ENCODE measurements around the gene BACE1-AS. TPM values are rescaled to one million over a fixed set of nuclear protein-coding genes. Genes with fewer than 3 reads are reported as not detected.
"Not testable (repeated sequence)": the region's sequence is repeated elsewhere in the genome, so short reads cannot be mapped to it uniquely, and the experiment has no call there.

Gene BACE1-AS
- polyA plus RNA-seq (2012; ENCODE audit: low read depth, missing spikeins): 1.2 TPM

DNA sequence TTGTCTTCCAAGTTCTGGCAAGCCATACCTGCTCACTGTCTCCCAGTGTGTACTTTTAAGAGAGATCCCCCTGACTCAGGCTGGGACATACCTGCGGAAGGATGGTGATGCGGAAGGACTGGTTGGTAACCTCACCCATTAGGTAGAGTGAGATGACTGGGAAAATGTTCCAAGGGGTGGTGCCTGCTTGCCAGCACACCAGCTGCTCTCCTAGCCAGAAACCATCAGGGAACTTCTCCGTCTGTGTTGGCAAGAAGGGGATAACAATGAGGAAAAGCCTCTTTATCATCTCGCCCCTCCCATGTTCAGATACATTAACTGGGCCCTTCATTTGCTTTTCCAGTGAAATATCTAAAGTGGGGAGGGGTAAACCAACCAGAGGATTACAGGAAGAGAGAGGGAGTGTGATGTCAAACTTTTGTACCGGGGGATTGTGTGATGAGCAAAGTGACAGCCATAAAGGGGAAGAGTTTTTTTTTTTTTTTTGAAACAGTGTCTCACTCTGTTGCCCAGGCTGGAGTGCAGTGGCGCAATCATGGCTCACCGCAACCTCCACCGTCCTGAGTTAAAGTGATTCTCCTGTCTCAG is at the start of gene BACE1-AS:
TSS of gene BACE1-AS (plus strand) at position 538 of the 588 bp plus-strand sequence.
- DNase-seq (ENCODE audit: insufficient read length, low spot score): no peak
- FAIRE-seq: no peak
- TF ChIP-seq SPI1 (IDR thresholded peaks at IDR 0.05; ENCODE audit: low read depth, low read length): no peak
- TF ChIP-seq POLR2A (IDR thresholded peaks at IDR 0.05; ENCODE audit: low read depth, low read length): no peak
- no peak for TF ChIP-seq POU2F2 (IDR thresholded peaks at IDR 0.05; ENCODE audit: low read depth, low read length)
- no peak for TF ChIP-seq TAF1 (IDR thresholded peaks at IDR 0.05; ENCODE audit: low read depth, low read length)
- no peak for TF ChIP-seq POLR2AphosphoS5 (IDR thresholded peaks at IDR 0.05; ENCODE audit: low read depth, low read length)
- no peak for TF ChIP-seq PAX5 (IDR thresholded peaks at IDR 0.05; ENCODE audit: insufficient read depth, low read length, severe bottlenecking)

DNA sequence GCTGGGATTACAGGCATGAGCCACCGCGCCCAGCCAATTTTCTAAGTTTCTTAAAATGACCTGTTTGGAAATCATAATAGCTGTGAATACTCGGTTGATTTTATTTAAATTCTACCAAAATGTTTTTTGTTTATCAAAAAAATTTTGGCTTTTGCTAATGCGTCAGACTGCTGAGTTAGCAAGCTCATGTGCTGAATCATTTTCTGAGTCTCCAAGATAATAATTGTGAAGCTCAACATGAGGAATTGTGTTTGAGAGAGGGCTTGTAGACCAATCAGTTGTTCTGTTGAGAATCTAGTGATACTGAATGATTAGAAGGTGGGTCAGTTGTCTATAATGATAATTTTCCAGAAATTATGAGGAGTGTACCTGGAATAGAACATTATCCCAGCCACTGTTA is 42.8 kb upstream of the BACE1-AS start:
- no peak for FAIRE-seq
- TF ChIP-seq SPI1 (IDR thresholded peaks at IDR 0.05; ENCODE audit: low read depth, low read length): no peak
- no peak for TF ChIP-seq PAX5 (IDR thresholded peaks at IDR 0.05; ENCODE audit: insufficient read depth, low read length, severe bottlenecking)
- TF ChIP-seq TAF1 (IDR thresholded peaks at IDR 0.05; ENCODE audit: low read depth, low read length): no peak
- no peak for TF ChIP-seq POLR2AphosphoS5 (IDR thresholded peaks at IDR 0.05; ENCODE audit: low read depth, low read length)
- no peak for TF ChIP-seq POU2F2 (IDR thresholded peaks at IDR 0.05; ENCODE audit: low read depth, low read length)
- DNase-seq (ENCODE audit: insufficient read length, low spot score): no peak

- no peak for DNase-seq (ENCODE audit: insufficient read length, low spot score)
- TF ChIP-seq POLR2AphosphoS5 (IDR thresholded peaks at IDR 0.05; ENCODE audit: low read depth, low read length): no peak
- no peak for TF ChIP-seq SPI1 (IDR thresholded peaks at IDR 0.05; ENCODE audit: low read depth, low read length)
- TF ChIP-seq TAF1 (IDR thresholded peaks at IDR 0.05; ENCODE audit: low read depth, low read length): no peak
- no peak for TF ChIP-seq POU2F2 (IDR thresholded peaks at IDR 0.05; ENCODE audit: low read depth, low read length)
- TF ChIP-seq PAX5 (IDR thresholded peaks at IDR 0.05; ENCODE audit: insufficient read depth, low read length, severe bottlenecking): no peak
- no peak for TF ChIP-seq POLR2A (IDR thresholded peaks at IDR 0.05; ENCODE audit: low read depth, low read length)
Observed at GRCh38 chr11:117249571-117249970, 41.6 kb upstream of the BACE1-AS start.

DNA sequence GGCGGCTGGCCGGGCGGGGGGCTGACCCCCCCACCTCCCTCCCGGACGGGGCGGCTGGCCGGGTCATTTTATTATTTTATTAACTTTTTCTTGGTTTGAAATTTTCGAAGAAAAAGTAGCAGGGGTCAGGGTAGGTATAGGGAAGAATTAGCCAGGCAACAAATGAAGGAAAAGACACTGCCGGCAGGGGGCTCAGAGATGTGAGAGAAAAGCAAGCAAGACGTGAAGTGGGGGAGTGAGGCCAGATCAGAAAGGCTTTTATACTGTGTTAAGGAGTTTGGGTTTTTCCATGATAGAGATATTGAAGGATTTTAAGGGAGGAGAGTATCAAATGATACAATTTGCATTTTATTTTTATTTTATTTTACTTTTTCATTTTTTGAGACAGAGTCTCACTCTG is 39.6 kb upstream of the BACE1-AS start:
- no peak for DNase-seq (ENCODE audit: insufficient read length, low spot score)
- TF ChIP-seq SPI1 (IDR thresholded peaks at IDR 0.05; ENCODE audit: low read depth, low read length): no peak
- no peak for TF ChIP-seq POU2F2 (IDR thresholded peaks at IDR 0.05; ENCODE audit: low read depth, low read length)
- no peak for TF ChIP-seq PAX5 (IDR thresholded peaks at IDR 0.05; ENCODE audit: insufficient read depth, low read length, severe bottlenecking)
- no peak for TF ChIP-seq POLR2AphosphoS5 (IDR thresholded peaks at IDR 0.05; ENCODE audit: low read depth, low read length)
- no peak for TF ChIP-seq POLR2A (IDR thresholded peaks at IDR 0.05; ENCODE audit: low read depth, low read length)
- no peak for TF ChIP-seq TAF1 (IDR thresholded peaks at IDR 0.05; ENCODE audit: low read depth, low read length)
- FAIRE-seq: no peak

More at GRCh38 chr11:117249571-117249970, 41.6 kb upstream of the BACE1-AS start:
- FAIRE-seq: no peak

DNA sequence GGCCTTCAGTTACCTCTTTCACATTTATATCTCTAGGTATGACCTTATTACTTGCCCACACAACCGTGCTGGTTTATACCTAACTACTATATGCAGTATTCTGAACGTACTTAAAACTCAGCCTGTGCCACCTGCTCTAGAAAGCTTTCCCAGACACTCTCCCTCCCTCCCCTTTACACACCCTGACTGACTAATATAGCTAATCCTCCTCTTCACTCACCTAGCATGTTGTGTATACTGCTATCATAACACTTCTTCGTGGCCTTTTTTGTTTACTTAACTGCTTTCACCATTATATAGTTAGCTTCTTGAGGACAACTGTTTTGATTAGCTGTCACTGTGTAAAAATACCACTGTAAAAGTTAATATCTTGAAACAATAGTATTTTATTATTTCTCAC is 35.2 kb upstream of the BACE1-AS start:
- DNase-seq (ENCODE audit: insufficient read length, low spot score) (no peak), FAIRE-seq (no peak)
- TF ChIP-seq TAF1 (IDR thresholded peaks at IDR 0.05; ENCODE audit: low read depth, low read length) (no peak), PAX5 (IDR thresholded peaks at IDR 0.05; ENCODE audit: insufficient read depth, low read length, severe bottlenecking) (no peak), POLR2A (IDR thresholded peaks at IDR 0.05; ENCODE audit: low read depth, low read length) (no peak), SPI1 (IDR thresholded peaks at IDR 0.05; ENCODE audit: low read depth, low read length) (no peak), POU2F2 (IDR thresholded peaks at IDR 0.05; ENCODE audit: low read depth, low read length) (no peak), POLR2AphosphoS5 (IDR thresholded peaks at IDR 0.05; ENCODE audit: low read depth, low read length) (no peak)

DNA sequence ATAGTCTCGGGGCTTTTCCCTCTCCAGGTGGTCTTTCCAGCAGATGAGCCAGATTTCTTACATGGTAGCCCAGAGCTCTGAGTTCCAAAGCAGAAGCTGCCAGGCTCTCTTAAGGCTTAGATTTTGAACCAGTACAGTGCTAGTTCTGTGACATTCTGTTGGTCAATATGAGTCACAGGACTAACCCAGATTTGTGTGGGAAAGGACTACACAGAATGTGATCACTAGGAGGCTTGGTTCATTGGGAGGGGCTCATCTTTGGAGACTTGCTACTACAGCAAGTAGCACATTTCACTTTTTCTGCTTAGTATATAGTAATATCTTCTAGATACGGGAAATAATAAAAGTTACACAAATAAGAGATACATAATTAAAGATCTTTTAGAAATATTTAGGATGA is 34.6 kb upstream of the BACE1-AS start:
- no peak for TF ChIP-seq POLR2AphosphoS5 (IDR thresholded peaks at IDR 0.05; ENCODE audit: low read depth, low read length)
- no peak for TF ChIP-seq POU2F2 (IDR thresholded peaks at IDR 0.05; ENCODE audit: low read depth, low read length)
- TF ChIP-seq SPI1 (IDR thresholded peaks at IDR 0.05; ENCODE audit: low read depth, low read length): no peak
- TF ChIP-seq PAX5 (IDR thresholded peaks at IDR 0.05; ENCODE audit: insufficient read depth, low read length, severe bottlenecking): no peak
- TF ChIP-seq POLR2A (IDR thresholded peaks at IDR 0.05; ENCODE audit: low read depth, low read length): no peak
- TF ChIP-seq TAF1 (IDR thresholded peaks at IDR 0.05; ENCODE audit: low read depth, low read length): no peak
- no peak for DNase-seq (ENCODE audit: insufficient read length, low spot score)
- no peak for FAIRE-seq

DNA sequence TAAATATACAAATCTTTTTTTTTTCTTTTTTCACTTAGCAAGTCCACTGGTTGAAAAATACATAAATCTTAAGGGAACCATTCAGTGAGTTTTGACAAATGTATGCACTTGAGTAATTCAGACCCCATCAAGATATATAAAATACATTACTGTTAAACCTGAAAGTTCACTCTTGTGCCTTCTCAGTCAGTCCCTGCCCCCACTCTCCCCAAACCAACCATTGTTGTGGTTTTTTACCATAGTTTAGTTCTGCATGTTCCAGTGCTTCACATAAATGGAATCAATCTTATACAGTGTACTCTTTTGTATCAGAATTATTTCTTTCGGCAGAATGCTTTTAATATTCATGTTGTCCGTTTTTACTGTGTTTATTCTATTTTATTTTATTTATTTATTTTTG is 32.6 kb upstream of the BACE1-AS start:
- FAIRE-seq (no peak), DNase-seq (ENCODE audit: insufficient read length, low spot score) (no peak)
- TF ChIP-seq POLR2A (IDR thresholded peaks at IDR 0.05; ENCODE audit: low read depth, low read length) (no peak), POLR2AphosphoS5 (IDR thresholded peaks at IDR 0.05; ENCODE audit: low read depth, low read length) (no peak), SPI1 (IDR thresholded peaks at IDR 0.05; ENCODE audit: low read depth, low read length) (no peak)

- DNase-seq (ENCODE audit: insufficient read length, low spot score): no peak
- FAIRE-seq: no peak
- TF ChIP-seq POLR2AphosphoS5 (IDR thresholded peaks at IDR 0.05; ENCODE audit: low read depth, low read length): no peak
- TF ChIP-seq TAF1 (IDR thresholded peaks at IDR 0.05; ENCODE audit: low read depth, low read length): no peak
- TF ChIP-seq POU2F2 (IDR thresholded peaks at IDR 0.05; ENCODE audit: low read depth, low read length): no peak
- no peak for TF ChIP-seq PAX5 (IDR thresholded peaks at IDR 0.05; ENCODE audit: insufficient read depth, low read length, severe bottlenecking)
- TF ChIP-seq SPI1 (IDR thresholded peaks at IDR 0.05; ENCODE audit: low read depth, low read length): no peak
- no peak for TF ChIP-seq POLR2A (IDR thresholded peaks at IDR 0.05; ENCODE audit: low read depth, low read length)
Observed at GRCh38 chr11:117259417-117259816, 31.7 kb upstream of the BACE1-AS start.

DNA sequence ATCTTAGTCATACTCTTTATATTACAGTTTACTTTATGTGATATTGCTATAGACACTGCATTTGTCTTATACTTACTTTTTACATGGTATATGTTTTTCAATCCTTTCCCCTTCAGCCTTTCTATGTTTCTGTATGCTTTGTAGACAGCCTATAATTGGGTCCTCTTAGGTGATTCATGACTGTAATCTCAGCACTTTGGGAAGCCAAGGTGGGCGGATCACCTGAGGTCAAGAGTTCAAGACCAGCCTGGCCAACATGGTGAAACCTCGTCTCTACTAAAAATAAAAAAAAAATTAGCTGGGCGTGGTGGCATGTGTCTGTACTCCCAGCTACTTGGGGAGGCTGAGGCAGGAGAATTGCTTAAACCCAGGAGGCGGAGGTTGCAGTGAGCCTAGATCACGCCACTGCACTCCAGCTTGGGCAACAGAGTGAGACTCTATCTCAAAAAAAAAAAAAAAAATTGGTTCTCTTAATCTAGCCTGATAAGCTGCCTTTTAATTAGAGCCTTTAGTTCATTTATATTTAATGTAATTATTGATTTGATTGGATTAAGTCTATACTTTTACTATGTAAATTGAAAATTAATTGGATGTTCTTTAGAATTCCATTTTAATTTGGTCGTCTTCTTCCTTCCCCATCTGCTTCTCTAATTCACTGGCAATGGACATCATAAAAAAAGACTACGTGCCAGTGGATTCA is 26.4 kb upstream of the BACE1-AS start:
- DNase-seq (ENCODE audit: insufficient read length, low spot score); FAIRE-seq: not testable (repeated sequence)

DNA sequence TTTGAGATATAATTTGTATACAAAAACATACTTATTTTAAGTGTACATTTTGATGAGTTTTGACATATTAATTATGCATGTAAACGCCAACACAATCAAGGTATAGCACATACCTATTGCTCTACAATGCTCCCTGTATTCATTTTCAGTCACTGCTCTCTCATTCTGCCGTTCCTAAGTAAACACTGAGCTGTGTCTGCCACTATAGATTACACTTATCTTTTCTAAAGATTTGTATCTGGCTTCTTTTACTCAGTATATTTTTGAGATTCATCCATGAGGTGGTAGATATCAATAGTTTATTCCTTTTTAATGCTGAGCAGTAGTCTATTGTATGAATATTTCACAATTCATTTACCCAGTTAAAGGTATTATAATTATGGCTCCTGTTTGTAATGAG is 25.4 kb upstream of the BACE1-AS start:
- no peak for FAIRE-seq
- no peak for TF ChIP-seq POLR2A (IDR thresholded peaks at IDR 0.05; ENCODE audit: low read depth, low read length)
- TF ChIP-seq POU2F2 (IDR thresholded peaks at IDR 0.05; ENCODE audit: low read depth, low read length): no peak
- no peak for TF ChIP-seq SPI1 (IDR thresholded peaks at IDR 0.05; ENCODE audit: low read depth, low read length)
- no peak for TF ChIP-seq POLR2AphosphoS5 (IDR thresholded peaks at IDR 0.05; ENCODE audit: low read depth, low read length)
- TF ChIP-seq TAF1 (IDR thresholded peaks at IDR 0.05; ENCODE audit: low read depth, low read length): no peak
- no peak for TF ChIP-seq PAX5 (IDR thresholded peaks at IDR 0.05; ENCODE audit: insufficient read depth, low read length, severe bottlenecking)
- no peak for DNase-seq (ENCODE audit: insufficient read length, low spot score)
